ENCODE results near the gene RDX.

GRCh38 chr11:110185121-110185591 is 111.3 kb downstream of the RDX start:
- TF ChIP-seq CTCF (IDR thresholded peaks at IDR 0.05) (no peak), POLR2A (IDR thresholded peaks at IDR 0.05) (no peak)
